Caki2 (cell line): ENCODE results near the gene MAD2L2. TPM values are rescaled to one million over a fixed set of nuclear protein-coding genes. Genes with fewer than 3 reads are reported as not detected.
"Not testable (repeated sequence)": the region's sequence is repeated elsewhere in the genome, so short reads cannot be mapped to it uniquely, and the experiment has no call there.

Experiments used
- DNase-seq: peaks from one replicate; pipeline ENCODE4 v3.0.0-alpha.2; 2015; ENCODE audit warnings: low read depth
- in situ Hi-C: cut with HindIII; loops from 2 replicates; pipeline ENCODE4 v1.10.0; 2016; ENCODE audit warnings: low sequenced_read_pairs, low pct_unique_long_range_greater_than_20kb, mixed read lengths
- total RNA-seq: library from RNA; depleted of rRNA; stranded (reverse); fragments of >200 nt; shearing (Covaris generic); gene quantifications from 2 replicates; pipeline ENCODE4 v1.2.3, GENCODE V29; 2014; ENCODE audit warnings: low replicate concordance; rRNA removed

MAD2L2 gene
- total RNA-seq, 1 experiment from 2014 or later = 91.7 TPM

DNA sequence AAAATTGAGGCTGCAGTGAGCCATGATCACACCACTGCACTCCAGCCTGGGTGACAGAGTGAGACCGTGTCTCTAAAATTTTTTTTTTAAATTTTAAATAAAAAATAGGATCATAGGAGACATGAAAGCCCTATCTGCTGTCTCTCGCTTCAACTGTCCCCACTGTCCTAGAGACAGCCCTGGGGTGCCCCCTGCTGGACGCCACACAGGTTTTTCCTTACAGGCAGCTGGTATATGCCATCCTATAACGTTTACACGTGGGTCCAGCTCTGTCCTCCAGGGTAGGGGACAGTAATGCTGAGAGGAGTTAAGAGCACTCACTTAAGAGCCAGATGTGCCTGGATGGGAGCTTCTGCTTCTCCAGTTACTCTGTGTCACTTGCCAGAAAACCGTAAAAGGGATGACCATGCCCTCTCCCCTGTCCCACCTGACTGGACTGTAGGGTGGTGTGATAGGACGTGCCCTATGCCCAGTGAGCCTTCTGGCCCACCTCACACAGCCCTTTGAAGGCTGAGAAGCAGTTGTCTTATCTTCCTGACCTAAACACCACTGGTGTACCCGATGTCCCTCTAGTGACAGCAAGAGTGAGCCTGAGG is 35.2 kb downstream of the MAD2L2 start:
- peak; percentile 31 for DNase-seq
- in situ Hi-C loops = no loop called here

DNA sequence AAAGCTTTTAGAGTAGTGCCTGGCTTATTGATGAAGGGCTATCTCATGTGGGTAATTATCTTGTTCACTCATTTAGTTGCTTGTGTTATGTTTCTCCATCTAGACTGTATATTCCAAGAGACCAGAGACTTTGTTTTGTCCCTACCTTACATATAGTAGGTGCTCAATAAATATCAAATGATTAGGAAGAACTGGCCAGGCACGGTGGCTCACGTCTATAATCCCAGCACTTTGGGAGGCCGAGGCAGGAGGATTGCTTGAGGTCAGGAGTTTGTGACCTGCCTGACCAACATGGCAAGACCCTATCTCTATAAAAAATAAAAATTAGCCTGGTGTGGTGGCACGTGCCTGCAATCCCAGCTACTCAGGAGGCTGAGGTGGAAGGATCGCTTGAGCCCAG is 35.7 kb downstream of the MAD2L2 start:
- DNase-seq = no peak
- in situ Hi-C loops = no loop called here

DNA sequence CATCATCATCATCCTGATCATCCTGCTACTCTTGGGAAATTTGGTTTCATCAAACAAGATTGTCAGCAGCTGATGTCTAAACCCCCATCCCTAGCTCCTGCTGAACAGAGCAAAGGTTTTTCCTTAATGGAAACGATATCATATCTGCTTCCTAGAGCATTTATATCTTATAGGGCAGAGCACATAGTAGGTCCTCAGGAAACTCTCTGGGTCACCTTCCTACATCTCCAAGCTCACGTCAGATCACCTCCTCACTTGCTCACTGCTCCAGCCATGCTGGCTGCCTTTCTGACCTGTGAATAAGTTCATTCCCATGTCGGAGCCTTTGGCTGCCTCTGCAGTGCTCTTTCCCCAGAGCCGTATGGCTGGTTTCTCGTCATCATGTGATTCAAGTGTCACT is 37.2 kb downstream of the MAD2L2 start:
- in situ Hi-C loops = no loop called here
- DNase-seq = no peak

DNA sequence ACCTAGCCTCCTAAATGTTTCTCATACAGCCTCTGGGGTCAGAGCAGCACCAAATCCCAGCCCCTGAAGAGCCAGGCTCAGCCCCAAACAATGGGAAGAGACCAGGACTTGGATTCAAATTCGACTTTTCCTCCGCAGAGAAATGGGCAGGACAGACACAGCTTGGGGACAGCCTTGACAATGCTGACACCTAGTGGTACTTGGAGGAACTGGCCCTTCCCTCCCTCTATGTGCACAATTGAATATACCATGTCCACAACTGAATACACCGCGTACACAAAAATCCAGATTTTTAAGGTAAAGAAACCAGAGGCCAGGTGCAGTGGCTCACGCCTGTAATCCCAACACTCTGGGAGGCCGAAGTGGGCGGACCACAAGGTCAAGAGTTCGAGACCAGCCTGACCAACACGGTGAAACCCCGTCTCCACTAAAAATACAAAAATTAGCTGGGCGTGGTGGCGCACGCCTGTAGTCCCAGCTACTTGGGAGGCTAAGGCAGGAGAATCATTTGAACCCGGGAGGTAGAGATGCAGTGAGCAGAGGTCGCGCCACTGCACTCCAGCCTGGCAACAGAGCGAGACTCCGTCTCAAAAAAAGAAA is 38.4 kb downstream of the MAD2L2 start:
- DNase-seq = peak; percentile 28
- in situ Hi-C loops = not testable (repeated sequence)

DNA sequence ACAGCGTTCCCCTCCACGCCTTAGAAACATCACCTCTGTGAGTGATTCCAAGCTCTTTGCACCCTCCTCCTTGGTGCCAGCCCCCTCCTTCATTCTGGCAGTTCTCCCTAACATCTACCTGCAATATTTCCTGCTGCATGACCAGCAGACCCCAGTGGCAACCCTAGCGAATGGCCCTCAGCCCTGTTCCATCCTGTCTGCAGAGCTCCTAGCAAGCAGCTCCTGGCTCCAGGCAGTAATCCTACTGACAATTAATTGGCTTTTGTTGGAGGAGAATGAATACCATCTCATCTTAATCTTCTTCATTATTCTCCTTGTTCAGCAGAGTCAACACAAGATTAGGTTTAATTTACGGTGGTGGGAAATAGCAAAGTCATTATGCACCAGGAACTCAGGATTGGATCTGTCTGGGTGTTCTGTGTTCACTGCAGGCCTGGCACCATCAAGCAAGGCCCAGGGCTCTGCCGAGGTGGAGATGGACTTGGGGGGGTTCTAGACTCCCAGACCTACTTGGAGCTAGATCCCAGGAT is 39.1 kb downstream of the MAD2L2 start:
- in situ Hi-C loops = no loop called here
- DNase-seq = no peak

DNA sequence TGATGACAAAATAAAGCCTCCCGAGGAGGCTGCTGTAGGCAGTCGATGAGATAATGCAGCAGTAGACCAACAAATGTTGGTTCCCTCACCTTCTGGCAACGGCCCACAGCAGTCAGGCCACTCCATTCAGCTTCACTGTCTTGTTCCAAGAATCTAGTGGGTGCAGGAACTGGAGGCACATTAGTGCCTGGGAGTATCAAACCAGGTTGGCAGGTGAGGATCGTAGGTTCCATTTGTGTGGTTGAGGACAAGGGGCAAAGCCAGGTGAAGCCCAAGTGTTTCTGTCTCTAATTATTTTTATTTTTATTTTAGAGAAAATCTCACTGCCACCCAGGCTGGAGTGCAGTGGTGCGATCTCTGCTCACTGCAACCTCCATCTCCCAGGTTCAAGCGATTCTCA is 40.0 kb downstream of the MAD2L2 start:
- no peak for DNase-seq
- in situ Hi-C loops = no loop called here

DNA sequence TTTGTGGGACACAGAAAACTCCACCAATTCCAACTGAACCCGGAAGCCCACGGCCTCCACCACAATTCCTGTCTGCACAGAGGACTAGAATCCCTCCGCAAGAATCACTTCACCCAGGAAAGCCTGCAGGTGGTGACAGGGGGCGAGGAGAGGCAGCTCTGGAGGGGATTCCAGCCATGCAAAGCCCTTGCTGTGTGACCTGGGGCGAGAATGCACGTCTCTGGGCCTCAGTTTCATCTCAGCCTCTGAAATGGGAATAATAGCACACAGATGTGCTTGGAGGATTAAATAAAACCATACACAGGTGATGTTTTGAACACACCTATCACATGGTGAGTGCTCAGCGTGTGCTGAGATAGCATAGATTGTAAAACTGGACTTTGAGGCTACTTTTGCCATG is 40.8 kb downstream of the MAD2L2 start:
- no peak for DNase-seq

DNA sequence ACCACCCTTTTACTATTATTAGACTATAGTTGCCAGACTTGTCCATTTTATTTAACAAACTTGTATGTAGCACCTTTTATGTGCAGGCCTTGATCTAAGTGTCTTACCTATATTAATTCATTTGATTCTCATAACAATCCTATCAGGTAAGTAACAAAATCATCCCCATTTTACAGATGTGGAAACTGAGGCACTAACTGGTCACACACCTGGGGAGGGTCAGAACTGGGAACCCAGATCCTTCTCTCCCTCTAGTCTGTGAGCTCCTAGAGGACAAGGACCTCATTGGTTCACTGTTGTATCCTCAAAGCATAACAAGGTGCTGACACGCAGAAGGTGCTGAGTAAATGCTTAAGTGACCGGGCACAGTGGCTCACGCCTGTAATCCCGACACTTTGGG is 41.6 kb downstream of the MAD2L2 start:
- in situ Hi-C loops = no loop called here

More for the DNA sequence above, 40.8 kb downstream of the MAD2L2 start:
- in situ Hi-C loops = no loop called here

DNA sequence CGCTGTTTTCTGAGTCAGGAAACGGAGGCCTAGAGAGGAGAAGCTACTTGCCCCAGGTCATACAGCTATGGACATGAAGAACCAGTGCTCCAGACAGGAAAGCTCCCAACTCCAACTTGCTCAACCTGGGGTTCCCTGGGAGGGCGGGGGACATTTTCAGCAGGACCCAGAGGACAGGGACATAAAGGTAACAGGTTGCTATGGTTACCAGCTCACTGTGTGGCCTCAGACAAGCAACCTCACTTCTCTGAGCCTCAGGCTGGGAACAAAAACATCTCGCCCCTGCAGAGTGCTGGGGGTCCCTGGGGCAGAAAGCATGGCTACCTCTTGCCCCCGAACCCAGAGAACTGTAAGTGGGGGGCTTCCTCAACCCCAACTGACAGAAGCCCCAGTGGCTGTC is 42.8 kb downstream of the MAD2L2 start:
- in situ Hi-C loops = no loop called here
- no peak for DNase-seq

More for the DNA sequence above, 41.6 kb downstream of the MAD2L2 start:
- no peak for DNase-seq

DNA sequence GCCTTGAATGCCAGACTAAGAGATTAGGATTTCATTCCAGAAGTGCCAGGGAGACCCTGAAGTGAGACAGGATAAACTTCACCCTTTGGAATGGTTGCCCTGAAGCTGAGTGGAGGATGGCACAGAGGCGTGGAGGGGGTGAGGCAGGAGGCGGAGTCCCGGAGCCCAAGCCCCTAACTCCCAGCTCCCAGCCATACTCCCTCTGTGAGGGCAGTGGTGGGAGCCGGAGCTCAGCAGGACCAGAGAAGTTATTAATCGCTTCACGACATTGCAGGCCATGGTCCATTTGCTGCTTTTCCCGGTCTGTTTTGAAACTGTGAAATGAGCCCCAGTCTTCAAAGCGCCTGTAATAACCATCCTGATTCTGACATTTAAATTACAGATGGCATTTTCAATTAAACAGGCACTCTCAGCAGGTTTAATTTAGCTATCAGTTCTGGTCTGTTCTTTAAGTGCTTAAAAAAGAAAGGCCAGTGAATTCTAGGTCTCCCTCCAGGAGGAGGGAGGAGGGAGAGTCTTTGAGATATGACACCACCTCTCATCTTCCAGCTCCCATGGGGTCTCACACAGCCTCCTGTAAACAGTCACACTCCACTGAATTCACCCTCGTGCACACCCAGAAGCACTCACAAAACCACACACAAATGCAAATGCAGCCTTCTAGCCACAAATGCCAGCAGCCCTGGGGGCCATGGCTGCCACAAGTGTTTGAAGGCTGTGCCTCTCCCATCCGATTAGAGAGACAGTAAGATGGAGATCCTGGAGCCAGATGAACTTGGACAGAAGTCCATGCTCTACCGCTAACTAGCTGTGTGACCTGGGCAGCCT is 46.4 kb downstream of the MAD2L2 start:
- DNase-seq = no peak
- in situ Hi-C loops = no loop called here

DNA sequence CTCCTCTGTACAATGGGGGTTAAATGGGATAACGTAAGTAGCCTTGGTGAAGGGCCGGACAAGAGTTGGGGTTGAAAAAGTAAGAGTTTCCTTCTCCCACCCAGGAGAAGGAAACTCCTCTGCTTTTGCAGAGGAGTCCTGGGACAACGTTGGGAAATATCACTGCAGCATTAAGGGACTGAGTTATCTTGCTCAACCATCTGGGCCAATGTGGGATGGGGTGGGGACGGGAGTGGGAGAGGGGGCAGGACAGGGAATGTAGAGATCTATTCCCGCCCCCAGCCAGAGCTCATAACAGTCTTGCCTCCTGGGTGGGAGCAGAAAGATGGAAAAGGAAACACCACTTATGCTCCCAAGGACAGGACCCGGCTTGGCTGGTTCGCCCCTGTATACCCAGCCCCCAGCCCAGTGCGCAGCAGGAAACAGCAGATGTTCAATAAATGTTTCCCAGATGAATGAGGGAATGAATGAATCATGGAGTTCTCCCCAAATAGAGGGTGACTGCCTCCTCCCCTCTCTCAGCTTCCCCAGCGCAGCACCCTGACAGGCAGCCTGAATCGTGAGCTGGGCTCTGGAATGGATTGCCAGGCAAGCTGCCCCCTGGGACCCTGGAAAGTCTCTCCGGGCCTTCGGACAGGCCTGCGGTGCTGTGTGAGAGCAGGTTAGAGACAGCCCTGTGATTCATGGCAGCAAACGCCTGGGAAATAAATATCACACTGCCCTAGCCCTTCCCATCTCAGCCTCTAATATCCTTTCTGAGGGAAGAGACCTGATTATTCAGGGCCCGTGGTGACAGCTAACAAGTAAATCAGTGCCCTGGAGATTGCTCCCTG is 51.5 kb downstream of the MAD2L2 start:
- DNase-seq = no peak
- in situ Hi-C loops = no loop called here

DNA sequence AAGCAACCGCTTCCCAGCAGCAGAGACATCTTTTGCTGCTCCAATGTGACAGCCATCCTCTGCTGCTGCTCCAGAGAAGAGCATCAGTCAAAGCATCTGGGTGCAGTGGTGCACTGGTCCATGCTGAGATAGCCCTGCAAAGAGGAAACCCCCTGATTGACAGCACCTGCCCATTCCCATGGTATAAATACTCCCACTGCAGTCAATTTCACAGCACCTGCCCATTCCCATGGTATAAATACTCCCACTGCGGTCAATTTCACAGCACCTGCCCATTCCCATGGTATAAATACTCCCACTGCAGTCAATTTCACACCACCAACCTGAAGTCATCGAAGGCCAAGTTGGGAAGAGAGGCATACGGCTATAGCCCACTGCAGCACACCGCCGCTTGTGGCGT is 52.2 kb downstream of the MAD2L2 start:
- in situ Hi-C loops = no loop called here
- no peak for DNase-seq

DNA sequence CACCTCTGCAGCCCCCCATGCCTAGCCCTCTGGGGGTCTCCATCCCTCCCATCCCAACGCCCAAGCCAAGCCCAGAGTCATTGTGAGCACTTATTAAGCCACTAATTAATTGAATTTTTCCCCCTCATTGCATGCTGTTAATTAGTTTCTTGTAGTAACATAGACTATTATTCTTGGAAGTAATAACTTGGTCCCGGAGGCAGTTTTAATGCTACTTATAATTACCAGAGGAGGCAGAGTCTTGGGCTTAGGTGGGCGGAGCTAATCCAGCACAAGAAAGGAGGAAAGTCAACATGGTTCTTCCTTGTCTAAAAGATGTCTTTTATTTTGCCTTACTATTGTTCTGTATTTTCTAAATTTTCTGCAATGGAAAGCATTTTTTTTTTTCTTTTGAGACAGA is 54.4 kb downstream of the MAD2L2 start:
- no peak for DNase-seq
- in situ Hi-C loops = no loop called here

Other genes with a start within 250 kb of the MAD2L2 start
- gene DISP3, start 202.0 kb downstream of the MAD2L2 start, total RNA-seq = 0.27 TPM in 1 of 2 replicates, not detected in the other
- gene FBXO2, start 26.7 kb downstream of the MAD2L2 start, total RNA-seq = 3.6 and 3.9 TPM in 2 replicates
- gene FBXO44, start 26.3 kb downstream of the MAD2L2 start, total RNA-seq = 11.0 and 14.2 TPM in 2 replicates
- gene FBXO6, start 16.9 kb downstream of the MAD2L2 start, total RNA-seq = 17.4 and 51.1 TPM in 2 replicates
- not detected in 2 replicates for gene DRAXIN, start 10.6 kb upstream of the MAD2L2 start, total RNA-seq
- gene AGTRAP, start 55.0 kb upstream of the MAD2L2 start, total RNA-seq = 106 and 116 TPM in 2 replicates
- gene C1orf167, start 81.0 kb upstream of the MAD2L2 start, total RNA-seq = 0.58 and 0.95 TPM in 2 replicates
- gene MTHFR, start 124.8 kb upstream of the MAD2L2 start, total RNA-seq = 12.0 and 18.2 TPM in 2 replicates
- gene CLCN6, start 125.0 kb upstream of the MAD2L2 start, total RNA-seq = 5.6 and 7.4 TPM in 2 replicates
- not detected in 2 replicates for gene NPPA, start 166.6 kb upstream of the MAD2L2 start, total RNA-seq
- not detected in 2 replicates for gene NPPB, start 177.8 kb upstream of the MAD2L2 start, total RNA-seq
- gene KIAA2013, start 245.3 kb upstream of the MAD2L2 start, total RNA-seq = 69.9 and 82.2 TPM in 2 replicates